ENCODE data around the gene HOXA6. TPM values are rescaled to one million over a fixed set of nuclear protein-coding genes. Genes with fewer than 3 reads are reported as not detected.

Gene HOXA6
- polyA plus RNA-seq, 1 donor from 2014 or later: not detected

DNA sequence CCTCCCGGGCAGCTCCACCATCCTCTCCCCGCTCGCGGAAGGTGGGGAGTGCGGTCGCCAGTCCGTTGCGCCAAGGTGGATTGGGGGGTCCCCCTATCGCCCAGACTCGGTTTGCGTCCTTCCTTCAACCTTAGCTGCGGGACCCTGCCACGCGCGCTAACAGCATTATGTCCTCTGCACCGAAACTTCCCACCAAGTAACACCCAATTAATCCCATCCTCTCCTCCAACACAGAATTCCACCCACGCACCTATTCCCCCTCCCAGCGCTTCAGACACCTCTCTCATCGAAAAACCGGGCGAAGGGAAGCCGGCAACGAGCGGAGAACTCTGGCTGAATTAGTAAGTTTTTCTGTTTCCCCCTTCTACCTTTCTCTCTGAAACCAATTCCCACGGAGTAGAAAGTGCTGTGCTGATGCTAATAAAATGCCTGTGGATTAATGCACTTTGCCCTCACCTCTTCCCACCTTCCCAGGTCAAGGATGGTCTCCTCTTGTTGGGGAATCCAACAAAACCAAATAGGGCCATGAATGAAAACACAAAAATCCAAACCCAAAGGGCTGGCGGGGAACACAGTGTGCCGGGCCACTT, 3.9 kb upstream of the HOXA6 start:
- no peaks in the 10 kb centered on the region for H3F3A ChIP-seq (ENCODE audit: insufficient read depth, low read length, poor library complexity, severe bottlenecking)
- peaks cover 29% of the 10 kb centered on the region for H3K9me3 ChIP-seq (ENCODE audit: low read length)
- H3K9ac ChIP-seq (ENCODE audit: low read length): no peak overlapping the region
- no peaks in the 10 kb centered on the region for H3K79me2 ChIP-seq (replicated peaks; ENCODE audit: insufficient read depth, low read length)
- no peaks in the 10 kb centered on the region for H3K9me2 ChIP-seq (ENCODE audit: insufficient read depth, low read length)
- no peaks in the 10 kb centered on the region for H4K20me1 ChIP-seq (ENCODE audit: insufficient read depth)
- H3K4me3 ChIP-seq (ENCODE audit: low read length): peak overlapping the region; percentile 56
- no peak for TF ChIP-seq MXI1 (conservative IDR thresholded peaks at IDR 0.05; ENCODE audit: poor library complexity, severe bottlenecking)
- TF ChIP-seq EZH2 (IDR thresholded peaks at IDR 0.05; ENCODE audit: borderline replicate concordance, insufficient read depth, low read length, poor library complexity, severe bottlenecking): peak; percentile 18
- H3K27ac ChIP-seq (ENCODE audit: low read length): no peak overlapping the region
- no peak overlapping the region for H2AFZ ChIP-seq (ENCODE audit: low read depth, low read length)
- H3K27me3 ChIP-seq (ENCODE audit: insufficient read depth, low read depth, low read length): peaks cover 100% of the 10 kb centered on the region
- no peaks in the 10 kb centered on the region for H3K36me3 ChIP-seq (ENCODE audit: insufficient read depth, low read length)
- peak overlapping the region; percentile 5 for H3K4me2 ChIP-seq (ENCODE audit: low read length)

DNA sequence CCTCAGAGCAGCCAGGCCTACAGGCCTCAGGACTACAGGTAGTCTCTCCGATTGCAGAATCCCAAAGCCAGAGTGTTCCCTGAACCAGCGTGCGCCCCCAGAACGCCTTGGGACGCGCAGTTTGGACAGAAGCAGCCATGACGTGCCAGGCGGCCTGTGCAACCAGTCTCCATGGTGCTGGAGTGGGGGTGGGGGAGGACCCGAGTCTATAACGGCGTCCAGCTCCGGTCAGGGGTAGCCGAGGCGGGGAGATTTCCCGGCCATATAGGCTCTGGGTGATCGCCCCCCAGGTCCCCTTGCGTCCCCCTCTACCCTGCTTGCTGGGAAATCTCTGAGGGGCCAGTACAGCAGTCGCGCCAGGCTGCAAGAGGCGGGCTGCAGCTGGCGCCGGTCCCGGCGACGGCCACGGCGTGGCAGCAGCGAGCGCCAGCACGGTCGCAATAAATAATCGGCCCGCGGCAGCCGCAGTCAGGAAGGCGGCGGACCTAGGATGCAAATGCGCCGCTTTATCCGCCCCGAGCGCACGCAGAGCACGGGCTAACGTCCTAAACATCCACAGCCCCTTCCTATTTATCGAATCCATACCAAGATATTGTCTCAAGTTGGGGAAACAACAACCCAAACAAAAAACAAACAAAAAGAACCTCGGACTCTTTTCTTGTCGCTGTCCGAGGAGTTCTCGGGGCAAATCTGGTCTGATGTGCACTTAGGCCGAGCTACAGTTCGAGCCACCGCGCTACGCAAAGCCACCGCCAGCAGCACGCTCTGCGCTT, 3.2 kb upstream of the HOXA6 start:
- peak overlapping the region; percentile 5 for H3K4me2 ChIP-seq (ENCODE audit: low read length)
- no peaks in the 10 kb centered on the region for H3K9me2 ChIP-seq (ENCODE audit: insufficient read depth, low read length)
- H3K36me3 ChIP-seq (ENCODE audit: insufficient read depth, low read length): no peaks in the 10 kb centered on the region
- peaks cover 26% of the 10 kb centered on the region for H3K9me3 ChIP-seq (ENCODE audit: low read length)
- H4K20me1 ChIP-seq (ENCODE audit: insufficient read depth): no peaks in the 10 kb centered on the region
- no peak overlapping the region for H3K27ac ChIP-seq (ENCODE audit: low read length)
- TF ChIP-seq, protein P1, sequence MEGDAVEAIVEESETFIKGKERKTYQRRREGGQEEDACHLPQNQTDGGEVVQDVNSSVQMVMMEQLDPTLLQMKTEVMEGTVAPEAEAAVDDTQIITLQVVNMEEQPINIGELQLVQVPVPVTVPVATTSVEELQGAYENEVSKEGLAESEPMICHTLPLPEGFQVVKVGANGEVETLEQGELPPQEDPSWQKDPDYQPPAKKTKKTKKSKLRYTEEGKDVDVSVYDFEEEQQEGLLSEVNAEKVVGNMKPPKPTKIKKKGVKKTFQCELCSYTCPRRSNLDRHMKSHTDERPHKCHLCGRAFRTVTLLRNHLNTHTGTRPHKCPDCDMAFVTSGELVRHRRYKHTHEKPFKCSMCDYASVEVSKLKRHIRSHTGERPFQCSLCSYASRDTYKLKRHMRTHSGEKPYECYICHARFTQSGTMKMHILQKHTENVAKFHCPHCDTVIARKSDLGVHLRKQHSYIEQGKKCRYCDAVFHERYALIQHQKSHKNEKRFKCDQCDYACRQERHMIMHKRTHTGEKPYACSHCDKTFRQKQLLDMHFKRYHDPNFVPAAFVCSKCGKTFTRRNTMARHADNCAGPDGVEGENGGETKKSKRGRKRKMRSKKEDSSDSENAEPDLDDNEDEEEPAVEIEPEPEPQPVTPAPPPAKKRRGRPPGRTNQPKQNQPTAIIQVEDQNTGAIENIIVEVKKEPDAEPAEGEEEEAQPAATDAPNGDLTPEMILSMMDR (IDR thresholded peaks at IDR 0.05; ENCODE audit: poor library complexity, severe bottlenecking): peak; percentile 85
- TF ChIP-seq TAF1 (IDR thresholded peaks at IDR 0.05; ENCODE audit: low read depth) (no peak), EP300 (conservative IDR thresholded peaks at IDR 0.05; ENCODE audit: poor library complexity, severe bottlenecking) (no peak), EZH2 (IDR thresholded peaks at IDR 0.05; ENCODE audit: borderline replicate concordance, insufficient read depth, low read length, poor library complexity, severe bottlenecking) (peak; percentile 36), MXI1 (conservative IDR thresholded peaks at IDR 0.05; ENCODE audit: poor library complexity, severe bottlenecking) (no peak), SMC3 (conservative IDR thresholded peaks at IDR 0.05; ENCODE audit: poor library complexity) (peak; percentile 80), RAD21 (conservative IDR thresholded peaks at IDR 0.05) (peak; percentile 60), POLR2AphosphoS5 (IDR thresholded peaks at IDR 0.05) (peak; percentile 31)
- TF ChIP-seq, protein P2, sequence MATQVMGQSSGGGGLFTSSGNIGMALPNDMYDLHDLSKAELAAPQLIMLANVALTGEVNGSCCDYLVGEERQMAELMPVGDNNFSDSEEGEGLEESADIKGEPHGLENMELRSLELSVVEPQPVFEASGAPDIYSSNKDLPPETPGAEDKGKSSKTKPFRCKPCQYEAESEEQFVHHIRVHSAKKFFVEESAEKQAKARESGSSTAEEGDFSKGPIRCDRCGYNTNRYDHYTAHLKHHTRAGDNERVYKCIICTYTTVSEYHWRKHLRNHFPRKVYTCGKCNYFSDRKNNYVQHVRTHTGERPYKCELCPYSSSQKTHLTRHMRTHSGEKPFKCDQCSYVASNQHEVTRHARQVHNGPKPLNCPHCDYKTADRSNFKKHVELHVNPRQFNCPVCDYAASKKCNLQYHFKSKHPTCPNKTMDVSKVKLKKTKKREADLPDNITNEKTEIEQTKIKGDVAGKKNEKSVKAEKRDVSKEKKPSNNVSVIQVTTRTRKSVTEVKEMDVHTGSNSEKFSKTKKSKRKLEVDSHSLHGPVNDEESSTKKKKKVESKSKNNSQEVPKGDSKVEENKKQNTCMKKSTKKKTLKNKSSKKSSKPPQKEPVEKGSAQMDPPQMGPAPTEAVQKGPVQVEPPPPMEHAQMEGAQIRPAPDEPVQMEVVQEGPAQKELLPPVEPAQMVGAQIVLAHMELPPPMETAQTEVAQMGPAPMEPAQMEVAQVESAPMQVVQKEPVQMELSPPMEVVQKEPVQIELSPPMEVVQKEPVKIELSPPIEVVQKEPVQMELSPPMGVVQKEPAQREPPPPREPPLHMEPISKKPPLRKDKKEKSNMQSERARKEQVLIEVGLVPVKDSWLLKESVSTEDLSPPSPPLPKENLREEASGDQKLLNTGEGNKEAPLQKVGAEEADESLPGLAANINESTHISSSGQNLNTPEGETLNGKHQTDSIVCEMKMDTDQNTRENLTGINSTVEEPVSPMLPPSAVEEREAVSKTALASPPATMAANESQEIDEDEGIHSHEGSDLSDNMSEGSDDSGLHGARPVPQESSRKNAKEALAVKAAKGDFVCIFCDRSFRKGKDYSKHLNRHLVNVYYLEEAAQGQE (IDR thresholded peaks at IDR 0.05; ENCODE audit: borderline replicate concordance): no peak
- H3K9ac ChIP-seq (ENCODE audit: low read length): no peak overlapping the region
- H3F3A ChIP-seq (ENCODE audit: insufficient read depth, low read length, poor library complexity, severe bottlenecking): no peaks in the 10 kb centered on the region
- peaks cover 100% of the 10 kb centered on the region for H3K27me3 ChIP-seq (ENCODE audit: insufficient read depth, low read depth, low read length)
- H2AFZ ChIP-seq (ENCODE audit: low read depth, low read length): no peak overlapping the region
- H3K79me2 ChIP-seq (replicated peaks; ENCODE audit: insufficient read depth, low read length): no peaks in the 10 kb centered on the region
- peak overlapping the region; percentile 56 for H3K4me3 ChIP-seq (ENCODE audit: low read length)

All from neural cell (in vitro differentiated cells).